ENCODE data around the gene PWP1.

The PWP1 gene

GRCh38 chr12:107759410-107759809 is 73.8 kb downstream of the PWP1 start:
- peak; percentile 89 for DNase-seq (ENCODE audit: low read depth, low spot score)
- no peak for TF ChIP-seq CTCF (IDR thresholded peaks at IDR 0.05; ENCODE audit: low read depth, low read length)

GRCh38 chr12:107760207-107760808 is 74.7 kb downstream of the PWP1 start:
- no peak for DNase-seq (ENCODE audit: low read depth, low spot score)
- in situ Hi-C loops (cut with HindIII; ENCODE audit: low sequenced_read_pairs) = no loop called here
- TF ChIP-seq CTCF (IDR thresholded peaks at IDR 0.05; ENCODE audit: low read depth, low read length) = no peak
- H3K4me3 ChIP-seq (ENCODE audit: low read depth, low read length) = peak overlapping the region; percentile 89

More at GRCh38 chr12:107759410-107759809, 73.8 kb downstream of the PWP1 start:
- in situ Hi-C loops (cut with HindIII; ENCODE audit: low sequenced_read_pairs) = no loop called here
- H3K4me3 ChIP-seq (ENCODE audit: low read depth, low read length) = peak overlapping the region; percentile 89

GRCh38 chr12:107760809-107761501 is 75.4 kb downstream of the PWP1 start, which contains the start of gene PRDM4:
TSS of gene PRDM4 (minus strand) at chr12:107761137. CDS start at chr12:107760515, 622 bp downstream.
- DNase-seq (ENCODE audit: low read depth, low spot score) = peak; percentile 94
- H3K4me3 ChIP-seq (ENCODE audit: low read depth, low read length) = peak within 1 kb of the TSS; percentile 89
- in situ Hi-C loops (cut with HindIII; ENCODE audit: low sequenced_read_pairs) = no loop called here
- TF ChIP-seq CTCF (IDR thresholded peaks at IDR 0.05; ENCODE audit: low read depth, low read length) = no peak

GRCh38 chr12:107761502-107761904 is 75.9 kb downstream of the PWP1 start:
- peak overlapping the region; percentile 60 for H3K4me3 ChIP-seq (ENCODE audit: low read depth, low read length)
- DNase-seq (ENCODE audit: low read depth, low spot score) = no peak

More at GRCh38 chr12:107761502-107761904, 75.9 kb downstream of the PWP1 start:
- no peak for TF ChIP-seq CTCF (IDR thresholded peaks at IDR 0.05; ENCODE audit: low read depth, low read length)
- in situ Hi-C loops (cut with HindIII; ENCODE audit: low sequenced_read_pairs) = no loop called here
